Spleen (tissue), 11 donors: ENCODE measurements around the gene WSCD2. TPM values are rescaled to one million over a fixed set of nuclear protein-coding genes. Genes with fewer than 3 reads are reported as not detected.
"Not testable (repeated sequence)": the region's sequence is repeated elsewhere in the genome, so short reads cannot be mapped to it uniquely, and the experiment has no call there.

Experiments
- DNase-seq: peaks from one replicate; pipeline ENCODE4 v3.0.0-alpha.2; 2020
- H3K27ac ChIP-seq, 8 donors: fragments of 200-600 bp; sonication (generic) in 7 of 8; 1 replicate in 4 of 8; 2 replicates in 4 of 8; pipeline versions ENCODE4 v1.5.0 to v1.8.0; 2016 to 2021; ENCODE audit warnings: inconsistent platforms in 4 of 8, mild to moderate bottlenecking in 4 of 8, moderate library complexity in 1 of 8
- H3K27me3 ChIP-seq, 7 donors: fragments of 200-600 bp; sonication (generic) in 6 of 7; replicated peaks in 1 of 7; 1 replicate in 4 of 7; 2 replicates in 3 of 7; pipeline versions ENCODE4 v1.5.0 to v1.8.0; 2016 to 2021; ENCODE audit warnings: inconsistent platforms in 3 of 7, mild to moderate bottlenecking in 1 of 7
- H3K36me3 ChIP-seq, 6 donors: fragments of 200-600 bp; sonication (generic) in 5 of 6; 1 replicate in 4 of 6; 2 replicates in 2 of 6; pipeline versions ENCODE4 v1.5.0 to v1.8.0; 2016 to 2021; ENCODE audit warnings: inconsistent platforms in 2 of 6
- H3K4me1 ChIP-seq, 6 donors: fragments of 200-600 bp; sonication (generic) in 5 of 6; 1 replicate in 3 of 6; 2 replicates in 3 of 6; pipeline versions ENCODE4 v1.5.0 to v1.8.0; 2016 to 2021; ENCODE audit warnings: inconsistent platforms in 3 of 6
- H3K4me3 ChIP-seq, 8 donors: fragments of 200-600 bp; sonication (generic) in 7 of 8; 1 replicate in 4 of 8; 2 replicates in 4 of 8; pipeline versions ENCODE4 v1.5.0 to v1.8.0; 2016 to 2021; ENCODE audit warnings: inconsistent platforms in 4 of 8, mild to moderate bottlenecking in 4 of 8, moderate library complexity in 2 of 8
- H3K9me3 ChIP-seq, 8 donors: fragments of 200-600 bp; sonication (generic) in 7 of 8; 1 replicate in 4 of 8; 2 replicates in 4 of 8; pipeline versions ENCODE4 v1.5.0 to v1.8.0; 2016 to 2021; ENCODE audit warnings: inconsistent platforms in 4 of 8
- POLR2A ChIP-seq, 3 donors: fragments of 450-650 bp; IDR thresholded peaks; one replicate each; pipeline ENCODE4 v1.5.1; 2017; ENCODE audit warnings: antibody characterized with exemption in 3 of 3, mild to moderate bottlenecking in 1 of 3
- POLR2AphosphoS5 ChIP-seq, 3 donors: sonication (generic); formaldehyde crosslinking; IDR thresholded peaks; one replicate each; pipeline ENCODE4 v1.5.1; 2017; ENCODE audit warnings: antibody characterized with exemption in 3 of 3
- WGBS, 5 donors: extraction: QIAGEN DNeasy Blood & Tissue Kit in 3 of 5; methylation state at CpG; one replicate each; pipeline versions ENCODE4 v1.1.5 to v1.1.7; 2013 to 2018; 5-methylcytosine and 5-hydroxymethylcytosine counted together
- intact Hi-C: fragments of 100-400 bp; cut with DNase I; formaldehyde crosslinking; loops from one replicate; pipeline ENCODE4 v1.15.0; 2023; ENCODE audit warnings: low total_unique reads
- polyA plus RNA-seq, 3 donors: library from polyadenylated mRNA; stranded (reverse); fragments of 200-250 nt; gene quantifications; one replicate each; pipeline ENCODE4 v1.2.1, GENCODE V29; 2013
- total RNA-seq, 7 donors: library from RNA; depleted of rRNA in 3 of 7; stranded (reverse); fragments of >200 nt in 3 of 7; fragmentation: NEBNext Ultra II Directional in 4 of 7; extraction: Animal tissue kit (Norgen Biotek cat#: 25700) in 4 of 7; gene quantifications; one replicate each; pipeline versions ENCODE4 v1.1.0 to v1.2.1, GENCODE V29; 2016 to 2021
- TF ChIP-seq, protein P1 (sequence below), 11 experiments: fragments of 200-600 bp in 7 of 11; fragments of 450-650 bp in 4 of 11; sonication (generic) in 4 of 11; IDR thresholded peaks in 8 of 11; conservative IDR thresholded peaks in 3 of 11; 1 replicate in 7 of 11; 2 replicates in 4 of 11; pipeline versions ENCODE4 v1.4.0 to v1.8.0; 2016 to 2021; ENCODE audit warnings: antibody characterized with exemption in 11 of 11, inconsistent platforms in 4 of 11, mild to moderate bottlenecking in 1 of 11
- donor health status: healthy with polysubstance abuse.
- donor health status: DM: no; HTN: no; CAD: no; lungs with moderate emphysema.
- donor health status: DM: no; HTN: no; CAD: no.
- donor health status: Bipolar disorder and iron deficiency.
- donor health status: healthy.
- donor health status: DM: no; HTN: no; CAD: no.
- donor health status: DM: yes; HTN: yes; CAD: no.

Gene WSCD2
- total and polyA plus RNA-seq, 10 donors: 0.09 to 0.60 (median 0.23) TPM; not detected in 1

DNA sequence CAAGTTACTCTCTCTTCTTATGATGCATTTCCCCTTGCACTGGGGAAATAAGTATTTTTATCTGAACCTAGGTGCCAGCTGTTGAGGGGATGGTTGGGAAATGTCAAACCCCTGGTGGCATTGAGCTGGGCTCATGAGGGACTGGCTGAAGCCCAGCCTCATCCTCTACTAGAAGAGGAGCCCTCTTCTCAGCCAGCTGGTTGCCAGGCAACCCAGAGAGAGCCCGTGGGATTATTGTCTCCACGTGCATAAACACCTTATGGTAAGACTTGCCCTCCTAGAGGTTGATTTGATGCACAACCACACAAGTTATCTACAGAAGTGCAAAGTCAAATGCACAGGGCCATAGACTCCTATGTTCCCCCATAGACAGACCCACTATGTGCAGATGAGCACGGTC lies 89.8 kb downstream of the WSCD2 start:
- WGBS, 5 donors: 57 to 80% (median 65%) methylated on average over 2 to 3 of the region's 3 CpGs
- H3K27me3 ChIP-seq: peaks cover 0 to 63% (median 0%) of the 10 kb centered on the region in 7 donors
- H3K9me3 ChIP-seq: no peaks in the 10 kb centered on the region
- H3K4me3 ChIP-seq: no peak overlapping the region
- H3K4me1 ChIP-seq: no peaks in the 10 kb centered on the region
- no peaks in the 10 kb centered on the region for H3K36me3 ChIP-seq
- DNase-seq: no peak
- no peak overlapping the region for H3K27ac ChIP-seq
- TF ChIP-seq, protein P1, sequence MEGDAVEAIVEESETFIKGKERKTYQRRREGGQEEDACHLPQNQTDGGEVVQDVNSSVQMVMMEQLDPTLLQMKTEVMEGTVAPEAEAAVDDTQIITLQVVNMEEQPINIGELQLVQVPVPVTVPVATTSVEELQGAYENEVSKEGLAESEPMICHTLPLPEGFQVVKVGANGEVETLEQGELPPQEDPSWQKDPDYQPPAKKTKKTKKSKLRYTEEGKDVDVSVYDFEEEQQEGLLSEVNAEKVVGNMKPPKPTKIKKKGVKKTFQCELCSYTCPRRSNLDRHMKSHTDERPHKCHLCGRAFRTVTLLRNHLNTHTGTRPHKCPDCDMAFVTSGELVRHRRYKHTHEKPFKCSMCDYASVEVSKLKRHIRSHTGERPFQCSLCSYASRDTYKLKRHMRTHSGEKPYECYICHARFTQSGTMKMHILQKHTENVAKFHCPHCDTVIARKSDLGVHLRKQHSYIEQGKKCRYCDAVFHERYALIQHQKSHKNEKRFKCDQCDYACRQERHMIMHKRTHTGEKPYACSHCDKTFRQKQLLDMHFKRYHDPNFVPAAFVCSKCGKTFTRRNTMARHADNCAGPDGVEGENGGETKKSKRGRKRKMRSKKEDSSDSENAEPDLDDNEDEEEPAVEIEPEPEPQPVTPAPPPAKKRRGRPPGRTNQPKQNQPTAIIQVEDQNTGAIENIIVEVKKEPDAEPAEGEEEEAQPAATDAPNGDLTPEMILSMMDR (IDR thresholded peaks at IDR 0.05 in 8 of 11, conservative IDR thresholded peaks at IDR 0.05 in 3 of 11): no peak
- TF ChIP-seq POLR2A (IDR thresholded peaks at IDR 0.05) (no peak), POLR2AphosphoS5 (IDR thresholded peaks at IDR 0.05) (no peak)
- intact Hi-C loops: no loop called here

DNA sequence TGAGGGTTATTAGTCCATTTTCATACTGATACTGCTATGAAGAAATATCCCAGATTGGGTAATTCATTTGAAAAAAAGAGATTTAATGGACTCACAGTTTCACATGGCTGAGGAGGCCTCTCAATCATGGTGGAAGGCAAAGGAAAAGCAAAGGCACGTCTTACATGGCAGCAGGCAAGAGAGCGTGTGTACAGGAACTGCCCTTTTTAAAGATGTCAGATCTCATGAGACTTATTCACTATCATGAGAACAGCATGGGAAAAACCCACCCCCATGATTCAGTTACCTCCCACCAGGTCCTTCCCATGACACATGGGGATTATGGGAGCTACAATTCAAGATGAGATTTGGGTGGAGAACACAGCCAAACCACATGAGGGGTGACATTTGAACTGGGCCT lies 96.0 kb downstream of the WSCD2 start:
- H3K4me1 ChIP-seq, H3K36me3 ChIP-seq, H3K4me3 ChIP-seq, intact Hi-C loops, H3K9me3 ChIP-seq, DNase-seq, H3K27ac ChIP-seq: not testable (repeated sequence)
- 28 to 64% (median 36%) methylated on average over 2 of the region's 2 CpGs for WGBS, 5 donors
- H3K27me3 ChIP-seq: peaks cover 0 to 23% (median 0%) of the 10 kb centered on the region in 7 donors

DNA sequence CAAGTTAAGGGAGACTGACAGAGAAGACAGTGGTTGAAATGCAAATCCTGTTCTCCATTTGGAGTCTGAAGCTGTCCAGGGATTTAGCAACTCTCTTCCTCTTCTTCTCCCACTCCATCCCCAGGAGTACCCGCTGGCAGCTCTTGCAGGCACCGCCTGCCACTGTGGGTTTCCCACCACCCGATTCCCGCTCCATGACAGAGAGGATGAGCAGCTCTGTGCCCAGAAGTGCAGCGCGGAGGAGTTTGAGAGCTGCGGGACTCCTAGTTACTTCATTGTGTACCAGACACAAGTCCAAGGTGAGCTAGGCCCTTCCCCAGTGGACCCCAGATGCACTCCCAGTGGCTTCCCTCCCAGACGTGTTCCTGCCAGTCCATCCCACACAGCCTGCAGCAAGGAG lies 97.8 kb downstream of the WSCD2 start:
- DNase-seq: no peak
- TF ChIP-seq POLR2AphosphoS5 (IDR thresholded peaks at IDR 0.05) (no peak), POLR2A (IDR thresholded peaks at IDR 0.05) (no peak)
- TF ChIP-seq, protein P1 (IDR thresholded peaks at IDR 0.05 in 8 of 11, conservative IDR thresholded peaks at IDR 0.05 in 3 of 11): no peak
- Histone ChIP-seq H3K27ac (no peak overlapping the region), H3K27me3 (peaks cover 0 to 28% (median 0%) of the 10 kb centered on the region in 7 donors), H3K4me1 (no peaks in the 10 kb centered on the region), H3K36me3 (no peaks in the 10 kb centered on the region), H3K9me3 (no peaks in the 10 kb centered on the region), H3K4me3 (no peak overlapping the region)
- 82 to 86% (median 83%) methylated on average over 8 of the region's 8 CpGs for WGBS, 5 donors
- intact Hi-C loops: no loop called here

DNA sequence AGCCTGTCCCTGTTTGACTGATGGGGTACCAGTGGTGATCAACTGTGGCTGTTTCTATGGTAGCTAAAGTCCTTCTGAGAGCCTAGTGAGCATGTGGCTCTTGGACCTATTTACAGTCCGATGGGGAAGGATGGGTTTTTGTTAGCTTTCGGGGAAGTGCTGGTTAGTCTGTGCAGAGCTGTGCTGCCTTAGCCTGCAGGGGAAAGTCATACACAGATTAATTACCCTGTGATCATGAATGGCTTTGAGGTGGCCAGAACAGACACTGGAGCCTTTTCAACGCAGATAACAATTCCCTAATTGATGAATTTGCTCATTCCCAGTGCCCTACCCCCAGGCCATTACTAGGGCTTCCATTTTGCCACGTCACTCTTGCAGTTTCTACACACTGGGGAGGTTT lies 99.7 kb downstream of the WSCD2 start:
- Histone ChIP-seq H3K4me1 (no peaks in the 10 kb centered on the region), H3K36me3 (no peaks in the 10 kb centered on the region), H3K9me3 (no peaks in the 10 kb centered on the region), H3K27ac (no peak overlapping the region), H3K27me3 (peaks cover 0 to 41% (median 0%) of the 10 kb centered on the region in 7 donors), H3K4me3 (no peak overlapping the region)
- no peak for DNase-seq
- WGBS, 5 donors: 52 to 78% (median 69%) methylated on average over 4 of the region's 4 CpGs
- TF ChIP-seq POLR2AphosphoS5 (IDR thresholded peaks at IDR 0.05) (no peak), POLR2A (IDR thresholded peaks at IDR 0.05) (no peak)
- TF ChIP-seq, protein P1 (IDR thresholded peaks at IDR 0.05 in 8 of 11, conservative IDR thresholded peaks at IDR 0.05 in 3 of 11): no peak
- intact Hi-C loops: no loop called here
